Panc1 (cell line): Measurements from ENCODE around the gene MED14. TPM values are rescaled to one million over a fixed set of nuclear protein-coding genes. Genes with fewer than 3 reads are reported as not detected.

Experiments used
- ATAC-seq: fragments of 200-7000 bp; cut with Tn5 transposase; 2 replicates; pipeline ENCODE4 v1.9.1; 2020; ENCODE audit warnings: mild to moderate bottlenecking, moderate library complexity
- BruUV-seq: library from RNA; stranded (reverse); fragments of 400-500 nt; replicated peaks from 2 replicates; lab custom pipeline; 2021; lab: Mats Ljungman, UMichigan
- CTCF ChIA-PET: fragments of 300-600 bp; sonication (Branson Sonifier 250); formaldehyde crosslinking; loops from one replicate; lab custom pipeline; 2022; ENCODE audit warnings: antibody characterized with exemption; lab: Charles Lee
- POLR2A ChIA-PET: fragments of 300-600 bp; sonication (Branson Sonifier 250); formaldehyde crosslinking; loops from one replicate; lab custom pipeline; 2022; ENCODE audit warnings: antibody characterized with exemption; lab: Charles Lee
- DNase-seq: peaks from one replicate; pipeline ENCODE4 v3.0.0-alpha.2; 2010; ENCODE audit warnings: low read depth, low spot score
- H3K27ac ChIP-seq: 2 replicates; pipeline ENCODE4 v1.5.1; 2011; ENCODE audit warnings: mild to moderate bottlenecking, low read length, inconsistent platforms
- H3K27me3 ChIP-seq: fragments of 200-500 bp; sonication (Bioruptor generic); 2 replicates; pipeline ENCODE4 v1.6.0; 2014; ENCODE audit warnings: low read length, inconsistent platforms; ENCODE audit not compliant: control insufficient read depth, insufficient read depth
- H3K36me3 ChIP-seq: fragments of 200-500 bp; sonication (Bioruptor generic); 2 replicates; pipeline ENCODE4 v1.5.1; 2014; ENCODE audit warnings: inconsistent platforms, mild to moderate bottlenecking, low read length, moderate library complexity; ENCODE audit not compliant: control insufficient read depth, insufficient read depth
- H3K4me1 ChIP-seq: 2 replicates; pipeline ENCODE4 v1.5.1; 2011; ENCODE audit warnings: inconsistent platforms, mild to moderate bottlenecking, low read length, moderate library complexity; ENCODE audit not compliant: control insufficient read depth, insufficient read depth
- H3K4me3 ChIP-seq, 2 experiments: 2 replicates each; pipeline ENCODE4 v1.5.1; 2011 to 2012; ENCODE audit warnings: low read depth in 2 of 2, low read length in 2 of 2, mild to moderate bottlenecking in 2 of 2, inconsistent platforms in 1 of 2, moderate library complexity in 1 of 2
- H3K9me3 ChIP-seq: fragments of 200-500 bp; sonication (Bioruptor generic); 2 replicates; pipeline ENCODE4 v1.5.1; 2014; ENCODE audit warnings: low read depth, mild to moderate bottlenecking, inconsistent platforms, low read length, moderate library complexity; ENCODE audit not compliant: control insufficient read depth, insufficient read depth
- CTCF ChIP-seq: fragments of 450-650 bp; IDR thresholded peaks from 2 replicates; pipeline ENCODE4 v1.5.1; 2017; ENCODE audit warnings: mild to moderate bottlenecking
- POLR2AphosphoS5 ChIP-seq: IDR thresholded peaks from 2 replicates; pipeline ENCODE4 v1.6.1; 2012; ENCODE audit warnings: mild to moderate bottlenecking, low read depth, low read length, moderate library complexity
- REST ChIP-seq, 2 experiments: IDR thresholded peaks; 2 replicates each; pipeline ENCODE4 v1.6.1; 2011 to 2012; ENCODE audit warnings: low read depth in 2 of 2, control low read depth in 1 of 2, low read length in 1 of 2, mild to moderate bottlenecking in 1 of 2, moderate library complexity in 1 of 2; ENCODE audit not compliant: insufficient read depth in 1 of 2
- SIN3A ChIP-seq: IDR thresholded peaks from 2 replicates; pipeline ENCODE4 v1.6.1; 2012; ENCODE audit warnings: low read depth, mild to moderate bottlenecking, low read length, moderate library complexity, borderline replicate concordance; ENCODE audit not compliant: insufficient read depth
- in situ Hi-C: cut with HindIII; loops from 2 replicates; pipeline ENCODE4 v1.10.0; 2016; ENCODE audit warnings: low sequenced_read_pairs, low pct_unique_long_range_greater_than_20kb
- intact Hi-C: fragments of 100-400 bp; cut with micrococcal nuclease; formaldehyde crosslinking; loops from one replicate; pipeline ENCODE4 v1.10.0; 2022; ENCODE audit not compliant: unreplicated experiment
- total RNA-seq: library from RNA; stranded (reverse); gene quantifications from one replicate; pipeline ENCODE4 v1.2.1, GENCODE V29; 2021; ENCODE audit not compliant: unreplicated experiment

Gene MED14
- total RNA-seq, 1 experiment from 2014 or later = 45.4 TPM

- POLR2A ChIA-PET = no interaction called here
- intact Hi-C loops = no loop called here
- H3K9me3 ChIP-seq = no peaks in the 10 kb centered on the region
- CTCF ChIA-PET = no interaction called here
- peaks cover 6% of the 10 kb centered on the region; the same call in 1 of the 2 replicates for H3K4me1 ChIP-seq
- no peak overlapping the region for H3K4me3 ChIP-seq
- no TSS peak for BruUV-seq
- no peaks in the 10 kb centered on the region for H3K27me3 ChIP-seq
- ATAC-seq = no peak
- TF ChIP-seq SIN3A (no peak), POLR2AphosphoS5 (no peak), CTCF (no peak), REST (IDR thresholded peaks at IDR 0.05; ENCODE audit: insufficient read depth in 1 of 2, low read depth in 2 of 2, low read length in 1 of 2) (no peak)
- DNase-seq = no peak
- H3K27ac ChIP-seq = no peak overlapping the region
- in situ Hi-C loops = no loop called here
- no peaks in the 10 kb centered on the region for H3K36me3 ChIP-seq
Observed at GRCh38 chrX:40729598-40730584, 5.5 kb downstream of the MED14 start.

- H3K27me3 ChIP-seq = no peaks in the 10 kb centered on the region
- no peaks in the 10 kb centered on the region; the same call in 1 of the 2 replicates for H3K4me1 ChIP-seq
- CTCF ChIA-PET = no interaction called here
- DNase-seq = no peak
- intact Hi-C loops = no loop called here
- no peaks in the 10 kb centered on the region for H3K9me3 ChIP-seq
- H3K36me3 ChIP-seq = no peaks in the 10 kb centered on the region
- BruUV-seq = no TSS peak
- H3K4me3 ChIP-seq = no peak overlapping the region
- no peak for TF ChIP-seq REST (IDR thresholded peaks at IDR 0.05; ENCODE audit: insufficient read depth in 1 of 2, low read depth in 2 of 2, low read length in 1 of 2)
- in situ Hi-C loops = no loop called here
- POLR2A ChIA-PET = no interaction called here
- no peak overlapping the region for H3K27ac ChIP-seq
- no peak for ATAC-seq
Observed at GRCh38 chrX:40727581-40728252, 7.6 kb downstream of the MED14 start.
